HUES6 (cell line): Measurements from ENCODE around the gene TLX1.

ENCODE experiments used
- H3K27ac ChIP-seq: 2 replicates; pipeline ENCODE4 v1.7.0; 2013; ENCODE audit warnings: low read depth, mild to moderate bottlenecking, low read length, inconsistent platforms
- H3K27me3 ChIP-seq: 2 replicates; pipeline ENCODE4 v1.6.1; 2013; ENCODE audit warnings: low read length; ENCODE audit not compliant: control insufficient read depth, insufficient read depth
- H3K36me3 ChIP-seq: 2 replicates; pipeline ENCODE4 v1.6.1; 2013; ENCODE audit warnings: low read length; ENCODE audit not compliant: control insufficient read depth, insufficient read depth
- H3K4me1 ChIP-seq: 2 replicates; pipeline ENCODE4 v1.6.1; 2013; ENCODE audit warnings: low read length; ENCODE audit not compliant: control insufficient read depth, insufficient read depth
- H3K4me3 ChIP-seq: 2 replicates; pipeline ENCODE4 v1.5.1; 2013; ENCODE audit warnings: low read depth, low read length
- H3K9ac ChIP-seq: one replicate; pipeline ENCODE4 v1.6.1; 2013; ENCODE audit warnings: mild to moderate bottlenecking, low read length
- H3K9me3 ChIP-seq: 2 replicates; pipeline ENCODE4 v1.6.1; 2013; ENCODE audit warnings: low read depth, low read length; ENCODE audit not compliant: control insufficient read depth, insufficient read depth

Gene TLX1

DNA sequence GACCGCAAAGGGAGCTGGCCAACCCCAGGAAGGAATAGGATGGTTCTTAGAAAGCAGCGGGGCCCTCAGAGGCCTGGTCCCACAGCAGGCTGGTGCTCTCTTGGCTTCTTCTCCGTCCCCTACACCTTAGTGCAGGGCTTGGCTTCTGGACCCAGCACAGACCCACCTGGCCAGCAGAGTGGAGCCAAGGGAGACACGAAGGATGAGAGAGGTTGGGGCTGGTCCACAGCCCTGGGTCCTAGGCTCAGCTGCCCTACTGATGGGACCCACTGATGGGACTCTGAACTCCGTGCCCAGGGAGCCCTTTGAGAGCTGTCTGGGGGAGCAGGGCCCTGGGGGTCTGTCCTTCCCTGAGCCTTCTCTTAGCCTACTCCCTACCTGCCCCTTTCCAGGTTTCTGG, 6.2 kb upstream of the TLX1 start:
- H3K9me3 ChIP-seq = no peaks in the 10 kb centered on the region
- peaks cover 100% of the 10 kb centered on the region for H3K27me3 ChIP-seq

DNA sequence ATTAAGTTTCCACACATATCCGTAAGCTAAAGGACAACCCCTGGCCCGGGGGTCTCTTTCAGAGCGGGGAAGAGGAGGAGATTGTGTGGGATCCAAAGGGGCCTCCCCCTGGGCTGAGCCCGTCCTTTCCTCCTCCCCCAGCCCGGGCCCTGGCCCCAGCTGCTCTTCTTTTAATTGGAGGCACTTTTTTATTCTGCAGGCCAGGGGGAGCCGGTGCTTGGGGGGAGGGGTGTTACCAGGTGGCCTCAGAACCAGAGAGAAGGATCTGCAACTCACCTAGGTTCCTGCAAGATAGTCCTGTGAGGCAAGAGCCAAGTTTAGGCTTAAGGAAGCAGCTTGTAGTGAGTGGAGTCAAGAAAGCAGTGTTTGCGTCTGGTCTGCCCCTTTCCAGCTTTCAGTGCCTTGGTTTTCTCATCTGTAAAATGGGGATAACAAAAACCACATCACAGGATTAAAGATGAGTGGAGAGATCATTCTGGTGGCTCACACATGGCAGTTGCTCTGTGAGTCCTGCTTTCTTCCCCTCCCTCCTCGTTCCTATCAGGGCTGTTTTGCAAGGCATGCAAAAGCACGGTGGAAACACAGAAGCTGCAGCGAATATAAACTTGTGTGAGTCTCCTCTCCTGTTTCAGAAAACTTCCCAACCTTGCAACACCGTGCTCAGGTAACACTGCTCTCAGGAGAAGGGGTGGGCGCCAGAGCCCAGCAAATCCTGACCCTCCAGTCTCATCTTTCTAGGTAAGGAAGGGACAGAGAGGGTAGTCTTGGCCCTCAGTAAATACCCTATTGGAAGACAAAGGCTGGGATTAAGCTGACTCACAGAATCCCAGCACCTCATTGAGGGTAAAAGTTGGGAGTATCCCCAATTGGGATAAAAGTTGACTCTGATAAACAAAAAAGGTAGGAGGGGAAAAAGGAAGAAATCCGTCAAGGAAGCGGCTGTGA, 4.1 kb upstream of the TLX1 start:
- no peak overlapping the region for H3K4me3 ChIP-seq
- H3K27ac ChIP-seq = no peak overlapping the region
- H3K9me3 ChIP-seq = no peaks in the 10 kb centered on the region
- no peaks in the 10 kb centered on the region for H3K36me3 ChIP-seq
- no peak overlapping the region for H3K9ac ChIP-seq
- peaks cover 100% of the 10 kb centered on the region for H3K27me3 ChIP-seq
- H3K4me1 ChIP-seq = peaks cover 6% of the 10 kb centered on the region

More for the DNA sequence above, 6.2 kb upstream of the TLX1 start:
- no peak overlapping the region for H3K4me3 ChIP-seq
- 0 out of 2 replicates have a peak, but pooled peaks cover 5% of the 10 kb centered on the region for H3K4me1 ChIP-seq
- no peaks in the 10 kb centered on the region for H3K36me3 ChIP-seq
- H3K27ac ChIP-seq = no peak overlapping the region
- H3K9ac ChIP-seq = no peak overlapping the region

DNA sequence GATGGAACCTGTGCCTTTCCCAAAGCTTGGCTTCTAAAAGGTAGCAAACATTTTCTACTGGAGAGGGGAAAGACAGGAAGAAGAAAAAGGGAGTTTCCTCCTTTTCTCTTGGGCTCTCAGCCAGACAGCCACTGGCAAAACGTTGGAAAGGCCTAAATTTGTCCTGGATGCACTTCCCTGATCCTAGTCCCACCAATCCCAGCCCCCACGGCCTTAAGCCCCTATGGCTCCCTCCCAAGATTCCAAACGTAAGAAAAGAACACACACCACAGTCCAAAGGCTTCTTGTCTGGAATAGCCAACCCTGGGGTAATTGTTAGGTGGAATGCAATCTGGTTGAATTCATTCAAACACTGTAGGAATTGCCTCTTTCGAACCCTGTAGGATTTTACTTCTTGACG, 959 bp upstream of the TLX1 start:
- Histone ChIP-seq H3K4me1 (peaks cover 11% of the 10 kb centered on the region), H3K9me3 (no peaks in the 10 kb centered on the region), H3K27me3 (peaks cover 100% of the 10 kb centered on the region), H3K4me3 (no peak overlapping the region), H3K36me3 (no peaks in the 10 kb centered on the region), H3K27ac (no peak overlapping the region), H3K9ac (no peak overlapping the region)

DNA sequence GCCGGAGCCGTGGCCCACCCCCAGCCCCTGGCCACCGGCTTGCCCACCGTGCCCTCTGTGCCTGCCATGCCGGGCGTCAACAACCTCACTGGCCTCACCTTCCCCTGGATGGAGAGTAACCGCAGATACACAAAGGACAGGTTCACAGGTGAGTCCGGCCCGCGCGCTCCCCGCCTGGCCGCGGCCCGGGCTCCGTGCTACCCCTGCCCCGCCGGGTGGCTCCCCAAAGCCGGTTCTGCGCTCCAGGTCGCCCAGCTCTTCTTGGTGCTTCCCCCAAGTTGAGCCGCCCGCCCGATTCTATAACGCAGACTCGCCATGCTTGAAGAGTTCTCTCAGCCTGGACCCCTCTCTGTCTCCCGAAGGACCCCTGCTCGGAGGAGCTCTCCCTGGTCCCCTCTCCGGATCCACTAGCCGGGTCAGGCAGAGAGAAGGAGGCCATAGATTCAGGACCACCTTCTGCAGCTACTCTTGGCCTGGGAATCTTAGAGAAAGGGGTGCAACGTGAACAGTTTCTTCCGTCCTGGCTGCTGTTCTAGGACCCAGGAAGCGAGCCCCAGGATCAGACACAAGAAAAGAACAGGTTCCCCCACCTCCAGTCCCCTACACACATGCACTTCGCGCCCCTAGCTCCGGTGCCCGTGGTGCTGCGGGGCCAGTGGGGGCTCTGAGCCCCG, 999 bp downstream of the TLX1 start:
- no peak overlapping the region for H3K27ac ChIP-seq
- H3K36me3 ChIP-seq = no peaks in the 10 kb centered on the region
- peak overlapping the region; percentile 43 for H3K4me3 ChIP-seq
- peaks cover 100% of the 10 kb centered on the region for H3K27me3 ChIP-seq
- no peaks in the 10 kb centered on the region for H3K9me3 ChIP-seq
- peaks cover 21% of the 10 kb centered on the region for H3K4me1 ChIP-seq
- H3K9ac ChIP-seq = no peak overlapping the region

DNA sequence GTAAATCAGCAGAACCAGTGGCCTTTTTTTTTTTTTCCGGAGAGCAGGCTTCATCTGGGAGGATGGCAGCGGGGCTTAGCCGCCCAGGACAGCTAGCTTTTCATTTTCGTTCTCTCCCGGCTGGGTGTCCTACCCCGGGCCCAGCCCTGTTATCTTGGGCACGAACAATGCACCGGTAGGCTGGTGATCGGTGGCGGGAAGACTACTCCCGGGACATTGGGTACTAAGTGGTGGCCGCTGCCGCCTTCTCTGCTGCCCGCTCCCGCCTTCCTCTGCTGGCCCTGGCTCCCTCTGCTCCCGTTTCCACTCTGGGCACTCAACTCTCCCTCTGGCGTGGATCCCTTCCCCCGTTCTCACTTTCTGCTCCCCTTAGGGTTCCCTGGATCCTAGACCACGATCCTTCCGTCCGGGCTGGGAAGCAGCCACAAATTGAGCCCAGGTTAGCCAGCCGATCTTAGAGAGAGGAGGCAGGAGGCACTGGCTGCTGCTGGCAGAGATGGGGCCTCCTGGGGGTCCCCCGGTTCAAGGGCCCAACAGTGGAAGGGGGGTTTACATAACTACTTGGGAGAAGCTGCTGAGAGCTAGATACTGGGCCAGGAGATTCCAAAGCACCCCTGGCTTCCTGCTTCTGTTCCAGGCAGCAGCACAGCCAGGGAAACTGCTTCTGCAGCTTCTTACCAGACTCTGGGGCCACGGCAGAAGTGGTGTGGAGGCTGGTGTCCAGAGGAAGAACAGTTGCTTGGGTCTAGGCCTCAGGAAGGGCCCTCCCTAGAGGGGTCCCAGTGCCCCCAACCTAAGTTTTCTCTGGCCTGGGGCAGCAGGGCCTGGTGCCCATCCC, 1.8 kb downstream of the TLX1 start:
- H3K36me3 ChIP-seq = no peaks in the 10 kb centered on the region
- H3K9ac ChIP-seq = no peak overlapping the region
- no peak overlapping the region for H3K4me3 ChIP-seq
- peaks cover 21% of the 10 kb centered on the region for H3K4me1 ChIP-seq
- no peak overlapping the region for H3K27ac ChIP-seq
- peaks cover 100% of the 10 kb centered on the region for H3K27me3 ChIP-seq
- no peaks in the 10 kb centered on the region for H3K9me3 ChIP-seq

DNA sequence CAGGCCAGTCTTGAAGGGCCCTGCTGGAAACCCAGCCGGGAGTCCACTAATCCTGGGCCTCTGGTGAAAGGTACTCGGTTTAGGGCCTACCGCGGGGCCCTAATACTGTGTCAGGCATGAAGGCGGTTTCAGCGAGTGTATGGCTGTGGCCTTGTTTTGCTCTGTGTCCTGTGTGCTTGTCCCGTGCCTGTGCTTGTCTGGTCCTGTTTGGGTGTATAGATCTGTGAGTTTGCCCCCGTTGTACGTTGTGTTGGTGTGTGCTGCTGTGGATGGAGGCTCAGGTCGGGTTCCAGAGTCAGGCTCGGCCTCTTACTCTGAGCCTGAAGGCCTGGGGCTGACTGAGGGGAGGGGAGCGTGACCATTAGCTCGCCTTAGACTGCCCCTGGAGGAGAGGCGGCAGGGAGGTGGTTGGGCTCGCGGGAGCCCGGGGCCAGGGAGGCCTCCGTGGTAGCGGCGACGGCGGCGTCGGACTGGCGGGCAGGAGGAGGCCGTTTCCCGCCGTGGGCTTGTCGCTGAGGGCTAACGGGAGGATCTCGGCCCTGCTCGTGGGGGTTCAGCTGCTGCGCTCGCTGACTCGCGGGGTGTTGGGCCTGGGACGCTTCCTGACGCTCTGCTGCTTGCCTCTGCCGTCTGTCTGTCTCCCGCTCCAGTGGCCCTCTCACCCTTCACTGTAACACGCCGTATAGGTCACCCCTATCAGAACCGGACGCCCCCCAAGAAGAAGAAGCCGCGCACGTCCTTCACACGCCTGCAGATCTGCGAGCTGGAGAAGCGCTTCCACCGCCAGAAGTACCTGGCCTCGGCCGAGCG, 2.6 kb downstream of the TLX1 start:
- H3K4me3 ChIP-seq = no peak overlapping the region; the same call in 1 of the 2 replicates
- H3K9ac ChIP-seq = no peak overlapping the region
- H3K27ac ChIP-seq = no peak overlapping the region
- H3K4me1 ChIP-seq = peaks cover 21% of the 10 kb centered on the region
- no peaks in the 10 kb centered on the region for H3K9me3 ChIP-seq
- H3K36me3 ChIP-seq = no peaks in the 10 kb centered on the region
- H3K27me3 ChIP-seq = peaks cover 100% of the 10 kb centered on the region

DNA sequence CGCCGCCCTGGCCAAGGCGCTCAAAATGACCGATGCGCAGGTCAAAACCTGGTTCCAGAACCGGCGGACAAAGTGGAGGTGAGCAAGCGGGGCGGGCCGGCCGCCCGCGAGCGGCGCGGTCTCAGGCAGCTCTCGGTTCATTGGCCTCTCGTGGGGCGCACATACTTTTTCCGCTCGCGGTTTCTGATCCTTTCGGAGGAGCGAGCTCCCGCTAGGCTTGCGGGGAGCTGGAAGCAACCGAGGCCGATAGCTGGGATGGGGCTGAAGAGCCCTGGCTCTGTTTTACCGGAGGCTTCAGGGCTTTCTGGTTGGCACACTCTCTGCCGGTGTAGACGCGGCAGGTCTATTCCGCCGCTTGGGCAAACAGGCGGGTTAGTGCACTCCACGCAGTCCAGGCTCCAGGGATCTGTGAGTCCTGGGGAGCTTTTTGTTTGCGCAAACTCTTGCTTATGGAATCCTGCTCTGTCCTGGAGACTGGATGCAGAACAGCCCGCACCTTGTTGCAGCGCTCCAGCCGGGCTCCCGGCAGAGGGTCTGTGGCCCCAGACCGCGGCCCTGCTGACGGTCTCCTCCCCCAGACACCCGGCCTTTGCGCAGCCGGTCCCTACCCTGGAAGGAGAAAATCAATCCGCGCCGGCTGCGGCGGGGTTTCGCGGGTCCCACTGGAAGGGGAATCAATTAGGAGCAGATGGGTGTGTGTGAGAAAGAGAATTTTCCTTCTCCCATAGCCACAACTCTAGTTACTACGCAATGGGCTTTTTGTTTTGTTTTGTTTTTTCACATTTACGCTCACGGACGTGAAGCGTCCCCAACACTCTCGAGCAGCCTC, 3.4 kb downstream of the TLX1 start:
- peaks cover 100% of the 10 kb centered on the region for H3K27me3 ChIP-seq
- H3K36me3 ChIP-seq = no peaks in the 10 kb centered on the region
- H3K4me1 ChIP-seq = peaks cover 25% of the 10 kb centered on the region
- H3K9ac ChIP-seq = no peak overlapping the region
- H3K27ac ChIP-seq = no peak overlapping the region
- H3K4me3 ChIP-seq = peak overlapping the region; percentile 0; the same call in 1 of the 2 replicates
- H3K9me3 ChIP-seq = no peaks in the 10 kb centered on the region

DNA sequence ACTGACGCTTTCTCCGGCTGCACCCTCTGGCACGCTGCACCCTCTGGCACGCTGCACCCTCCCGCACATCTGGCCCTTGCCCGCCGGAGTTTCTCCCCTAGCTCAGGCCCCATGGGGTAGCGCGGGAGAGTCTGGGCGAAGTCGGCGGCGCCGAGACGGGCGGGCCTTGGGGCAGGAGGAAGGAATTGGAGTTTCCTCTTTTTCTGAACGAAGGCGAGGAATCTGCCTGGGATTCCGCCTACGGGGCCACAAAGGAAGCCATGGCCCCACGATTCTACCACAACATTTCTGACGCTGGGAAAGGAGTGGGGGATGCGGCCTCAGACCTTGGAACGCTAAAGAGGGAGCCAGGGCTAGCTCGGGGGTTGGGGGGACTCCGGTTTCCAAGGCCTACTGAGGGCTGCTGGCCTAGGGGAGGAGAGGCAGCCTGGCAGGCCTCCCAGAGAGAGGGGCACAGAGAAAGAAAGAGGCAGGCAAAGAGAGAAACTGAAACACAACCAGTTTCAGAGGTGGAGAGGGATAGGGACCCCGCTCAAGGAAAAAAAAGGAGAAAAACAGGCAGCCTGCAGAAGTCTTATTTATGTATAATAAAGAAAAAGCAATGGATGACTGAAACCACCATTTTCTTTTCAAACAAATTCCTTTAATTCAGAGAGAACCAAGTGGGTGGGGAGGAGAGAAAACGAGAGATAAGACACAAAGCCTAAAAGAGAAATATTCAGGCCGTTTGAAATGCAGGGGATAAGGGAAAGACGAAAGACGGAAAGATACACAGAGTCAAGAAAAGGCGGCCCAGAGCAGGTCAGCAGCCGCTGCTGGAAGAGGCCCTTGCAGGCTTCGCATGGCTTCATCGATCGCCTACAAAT, 4.3 kb downstream of the TLX1 start:
- Histone ChIP-seq H3K27me3 (peaks cover 100% of the 10 kb centered on the region), H3K9me3 (no peaks in the 10 kb centered on the region), H3K36me3 (no peaks in the 10 kb centered on the region), H3K4me1 (peaks cover 25% of the 10 kb centered on the region), H3K27ac (no peak overlapping the region), H3K4me3 (peak overlapping the region; percentile 0; the same call in 1 of the 2 replicates), H3K9ac (no peak overlapping the region)

DNA sequence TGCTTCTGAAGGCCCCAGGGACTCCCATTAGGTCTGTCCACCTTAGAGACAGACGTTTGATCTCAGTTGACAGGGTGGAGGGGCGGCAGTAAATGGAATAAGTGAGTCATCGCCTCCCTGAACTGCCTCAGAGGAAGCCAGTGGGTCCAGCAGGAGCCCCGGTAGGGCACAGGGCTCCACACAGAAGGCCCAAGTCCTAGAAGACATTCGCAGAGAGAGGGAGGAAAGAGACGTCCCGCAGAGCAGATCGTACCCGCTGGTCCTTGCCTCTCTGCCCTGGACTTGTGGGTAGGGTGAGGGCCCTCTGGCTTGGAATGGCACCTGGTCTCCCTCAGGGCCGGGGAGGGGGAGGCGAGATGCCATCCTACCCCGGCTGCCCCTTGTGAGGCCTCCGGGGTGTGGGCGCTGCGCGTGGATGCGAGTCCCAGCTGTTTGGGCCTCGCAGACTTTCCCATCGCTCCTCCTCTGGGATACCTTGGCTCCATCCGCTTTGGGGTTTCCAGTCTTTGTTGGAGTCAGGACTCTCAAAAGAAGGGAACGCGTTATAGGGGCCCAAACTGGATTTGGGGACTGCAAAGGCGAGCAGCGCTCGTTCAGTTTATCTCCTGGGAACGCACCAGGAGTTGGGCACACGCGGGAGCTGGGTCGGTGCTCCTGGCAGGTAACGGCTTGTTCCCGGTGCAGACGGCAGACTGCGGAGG, 5.1 kb downstream of the TLX1 start:
- Histone ChIP-seq H3K27me3 (peaks cover 100% of the 10 kb centered on the region), H3K36me3 (no peaks in the 10 kb centered on the region), H3K9me3 (no peaks in the 10 kb centered on the region), H3K4me3 (no peak overlapping the region), H3K27ac (no peak overlapping the region), H3K9ac (no peak overlapping the region), H3K4me1 (peaks cover 26% of the 10 kb centered on the region)
